K562 (cell line): Measurements from ENCODE around the gene CC2D1A. TPM values are rescaled to one million over a fixed set of nuclear protein-coding genes. Genes with fewer than 3 reads are reported as not detected.

Experiments
- CBX3 ChIP-seq, 2 experiments: IDR thresholded peaks; 1 replicate in 1 of 2; 2 replicates in 1 of 2; pipeline ENCODE4 v1.6.1; 2012; ENCODE audit warnings: inconsistent platforms in 2 of 2, low read length in 2 of 2, borderline replicate concordance in 1 of 2, control low read depth in 1 of 2
- POLR2H ChIP-seq: IDR thresholded peaks from 2 replicates; pipeline ENCODE4 v1.6.1; 2016; ENCODE audit warnings: missing genetic modification characterization, low read depth, mild to moderate bottlenecking, control low read depth, missing compliant biosample characterization, moderate library complexity
- PYGO2 ChIP-seq: fragments of 450-650 bp; IDR thresholded peaks from 2 replicates; pipeline ENCODE4 v1.6.1; 2016; ENCODE audit warnings: mild to moderate bottlenecking, missing genetic modification characterization, moderate library complexity, missing compliant biosample characterization
- SUPT5H ChIP-seq: fragments of 450-650 bp; IDR thresholded peaks from 2 replicates; pipeline ENCODE4 v1.6.1; 2016
- ZNF165 ChIP-seq: fragments of 250-450 bp; sonication (Bioruptor Pico); IDR thresholded peaks from 2 replicates; pipeline ENCODE4 v1.4.0; 2020; ENCODE audit warnings: borderline replicate concordance
- ZNF408 ChIP-seq: fragments of 250-450 bp; sonication (Bioruptor Pico); IDR thresholded peaks from 2 replicates; pipeline ENCODE4 v1.4.0; 2020; ENCODE audit warnings: low read depth, mild to moderate bottlenecking, moderate library complexity
- ZNF444 ChIP-seq: fragments of 250-450 bp; sonication (Bioruptor Pico); IDR thresholded peaks from 2 replicates; pipeline ENCODE4 v1.4.0; 2020; ENCODE audit warnings: mild to moderate bottlenecking, moderate library complexity
- polyA plus RNA-seq, 8 experiments: library from polyadenylated mRNA; depleted of rRNA in 4 of 8; stranded (reverse) in 5 of 8; unstranded in 3 of 8; fragments of >200 nt; fragmentation: Nextera tagmentation in 2 of 8; fragmentation: Illumina TruSeq in 1 of 8; extraction: Ambion mirVana in 2 of 8; extraction: Trizol in 1 of 8; gene quantifications; 2 replicates each; pipeline versions ENCODE4 v1.2.1 to v1.2.3, GENCODE V29; 2011 to 2014; ENCODE audit warnings: inconsistent platforms in 1 of 8, missing spikeins in 1 of 8
- total RNA-seq, 7 experiments: library from RNA; depleted of rRNA in 6 of 7; stranded (reverse); fragments of >200 nt in 6 of 7; fragmentation: Illumina TruSeq in 2 of 7; extraction: Trizol in 2 of 7; gene quantifications; 2 replicates each; pipeline versions ENCODE4 v1.2.1 to v1.2.3, GENCODE V29; 2011 to 2021; ENCODE audit warnings: low replicate concordance in 1 of 7
- TF ChIP-seq, protein P1 (sequence below): sonication (generic); formaldehyde crosslinking; IDR thresholded peaks from 2 replicates; pipeline ENCODE4 v1.8.1; 2023; ENCODE audit warnings: missing genetic modification reagents, mild to moderate bottlenecking, borderline replicate concordance
- TF ChIP-seq, protein P2 (sequence below), 2 experiments: fragments of 450-650 bp; conservative IDR thresholded peaks; 2 replicates each; pipeline ENCODE4 v1.6.1; 2017; ENCODE audit warnings: mild to moderate bottlenecking in 2 of 2, moderate library complexity in 2 of 2
- TF ChIP-seq, protein P3 (sequence below): sonication (generic); formaldehyde crosslinking; IDR thresholded peaks from 2 replicates; pipeline ENCODE4 v1.8.1; 2022; ENCODE audit warnings: missing genetic modification reagents
- TF ChIP-seq, protein P4 (sequence below), 2 experiments: fragments of 150-350 bp in 1 of 2; IDR thresholded peaks; 2 replicates each; pipeline ENCODE4 v1.6.1; 2012 to 2016; ENCODE audit warnings: low read depth in 2 of 2, low read length in 2 of 2, mild to moderate bottlenecking in 1 of 2, moderate library complexity in 1 of 2
- TF ChIP-seq, protein P5 (sequence below): fragments of 250-450 bp; sonication (Bioruptor Pico); IDR thresholded peaks from 2 replicates; pipeline ENCODE4 v1.5.1; 2021; ENCODE audit warnings: mild to moderate bottlenecking

The CC2D1A gene
- total and polyA plus RNA-seq, 9 of the 15 experiments (the other 6 are each of a cell fraction or from before 2014, with no cell fraction given): 0.32 to 31.0 (median 12.9) TPM

DNA sequence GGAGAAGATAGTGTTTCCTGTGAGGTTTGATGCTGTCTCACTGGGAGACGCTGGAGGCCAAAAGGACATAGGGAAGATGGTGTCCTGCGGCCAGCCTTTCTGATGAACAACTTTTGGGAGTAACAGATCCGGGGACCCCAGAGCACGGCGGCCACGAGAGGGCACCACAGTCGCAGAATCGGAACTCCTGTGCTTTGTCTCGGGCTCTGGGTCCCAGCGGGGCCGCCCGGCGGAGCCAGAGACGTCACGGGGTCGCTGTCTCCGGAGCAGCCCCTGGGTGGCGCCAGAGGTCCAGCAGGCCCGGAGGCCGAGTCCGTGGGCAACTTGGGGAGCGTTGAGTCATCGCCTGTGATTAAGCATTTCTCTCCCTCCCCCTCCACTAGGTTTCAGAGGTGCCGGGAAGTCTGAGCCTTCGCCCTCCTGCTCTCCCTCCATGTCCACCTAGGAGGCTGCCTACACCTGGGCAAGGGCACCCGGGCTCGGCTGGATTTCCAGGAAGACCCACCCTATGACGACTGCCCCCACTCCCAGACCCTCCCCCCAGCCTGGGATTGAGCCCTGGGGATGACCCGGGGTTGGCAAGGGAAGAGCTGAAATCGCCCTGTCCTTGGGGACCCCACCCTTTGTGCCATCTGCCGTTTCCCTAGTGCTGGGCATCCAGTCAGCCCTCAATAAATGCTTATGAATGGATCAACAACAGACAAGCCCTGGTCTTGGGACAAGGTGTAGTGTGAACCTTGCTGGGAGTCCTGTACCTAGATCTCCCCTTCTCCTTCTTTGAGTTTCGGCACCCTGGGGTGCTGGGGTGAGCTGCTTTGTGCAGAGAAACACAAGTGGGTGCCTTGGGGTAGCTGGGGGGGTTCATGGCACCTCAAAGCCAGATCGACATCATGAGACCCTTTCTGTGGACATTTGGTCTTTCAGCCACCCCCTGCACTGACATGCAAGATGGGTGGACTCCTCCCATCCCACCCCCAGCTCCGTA lies 25.6 kb upstream of the CC2D1A start (continued):
- TF ChIP-seq, protein P1, sequence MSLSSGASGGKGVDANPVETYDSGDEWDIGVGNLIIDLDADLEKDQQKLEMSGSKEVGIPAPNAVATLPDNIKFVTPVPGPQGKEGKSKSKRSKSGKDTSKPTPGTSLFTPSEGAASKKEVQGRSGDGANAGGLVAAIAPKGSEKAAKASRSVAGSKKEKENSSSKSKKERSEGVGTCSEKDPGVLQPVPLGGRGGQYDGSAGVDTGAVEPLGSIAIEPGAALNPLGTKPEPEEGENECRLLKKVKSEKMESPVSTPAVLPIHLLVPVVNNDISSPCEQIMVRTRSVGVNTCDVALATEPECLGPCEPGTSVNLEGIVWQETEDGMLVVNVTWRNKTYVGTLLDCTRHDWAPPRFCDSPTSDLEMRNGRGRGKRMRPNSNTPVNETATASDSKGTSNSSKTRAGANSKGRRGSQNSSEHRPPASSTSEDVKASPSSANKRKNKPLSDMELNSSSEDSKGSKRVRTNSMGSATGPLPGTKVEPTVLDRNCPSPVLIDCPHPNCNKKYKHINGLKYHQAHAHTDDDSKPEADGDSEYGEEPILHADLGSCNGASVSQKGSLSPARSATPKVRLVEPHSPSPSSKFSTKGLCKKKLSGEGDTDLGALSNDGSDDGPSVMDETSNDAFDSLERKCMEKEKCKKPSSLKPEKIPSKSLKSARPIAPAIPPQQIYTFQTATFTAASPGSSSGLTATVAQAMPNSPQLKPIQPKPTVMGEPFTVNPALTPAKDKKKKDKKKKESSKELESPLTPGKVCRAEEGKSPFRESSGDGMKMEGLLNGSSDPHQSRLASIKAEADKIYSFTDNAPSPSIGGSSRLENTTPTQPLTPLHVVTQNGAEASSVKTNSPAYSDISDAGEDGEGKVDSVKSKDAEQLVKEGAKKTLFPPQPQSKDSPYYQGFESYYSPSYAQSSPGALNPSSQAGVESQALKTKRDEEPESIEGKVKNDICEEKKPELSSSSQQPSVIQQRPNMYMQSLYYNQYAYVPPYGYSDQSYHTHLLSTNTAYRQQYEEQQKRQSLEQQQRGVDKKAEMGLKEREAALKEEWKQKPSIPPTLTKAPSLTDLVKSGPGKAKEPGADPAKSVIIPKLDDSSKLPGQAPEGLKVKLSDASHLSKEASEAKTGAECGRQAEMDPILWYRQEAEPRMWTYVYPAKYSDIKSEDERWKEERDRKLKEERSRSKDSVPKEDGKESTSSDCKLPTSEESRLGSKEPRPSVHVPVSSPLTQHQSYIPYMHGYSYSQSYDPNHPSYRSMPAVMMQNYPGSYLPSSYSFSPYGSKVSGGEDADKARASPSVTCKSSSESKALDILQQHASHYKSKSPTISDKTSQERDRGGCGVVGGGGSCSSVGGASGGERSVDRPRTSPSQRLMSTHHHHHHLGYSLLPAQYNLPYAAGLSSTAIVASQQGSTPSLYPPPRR (CRISPR knock-in tag): peak; percentile 73; the same call in 1 of the 2 replicates
- TF ChIP-seq POLR2H (tag) (no peak), ZNF444 (CRISPR knock-in tag) (no peak), ZNF408 (CRISPR knock-in tag) (no peak), ZNF165 (CRISPR knock-in tag) (no peak), CBX3 (IDR thresholded peaks at IDR 0.05; ENCODE audit: borderline replicate concordance in 1 of 2, low read length in 2 of 2) (peak in 1 of 2 experiments; percentile 51; a peak in 1 of 3 replicates), SUPT5H (peak; percentile 55; the same call in 1 of the 2 replicates), PYGO2 (no peak)
- TF ChIP-seq, protein P2, sequence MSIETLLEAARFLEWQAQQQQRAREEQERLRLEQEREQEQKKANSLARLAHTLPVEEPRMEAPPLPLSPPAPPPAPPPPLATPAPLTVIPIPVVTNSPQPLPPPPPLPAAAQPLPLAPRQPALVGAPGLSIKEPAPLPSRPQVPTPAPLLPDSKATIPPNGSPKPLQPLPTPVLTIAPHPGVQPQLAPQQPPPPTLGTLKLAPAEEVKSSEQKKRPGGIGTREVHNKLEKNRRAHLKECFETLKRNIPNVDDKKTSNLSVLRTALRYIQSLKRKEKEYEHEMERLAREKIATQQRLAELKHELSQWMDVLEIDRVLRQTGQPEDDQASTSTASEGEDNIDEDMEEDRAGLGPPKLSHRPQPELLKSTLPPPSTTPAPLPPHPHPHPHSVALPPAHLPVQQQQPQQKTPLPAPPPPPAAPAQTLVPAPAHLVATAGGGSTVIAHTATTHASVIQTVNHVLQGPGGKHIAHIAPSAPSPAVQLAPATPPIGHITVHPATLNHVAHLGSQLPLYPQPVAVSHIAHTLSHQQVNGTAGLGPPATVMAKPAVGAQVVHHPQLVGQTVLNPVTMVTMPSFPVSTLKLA (conservative IDR thresholded peaks at IDR 0.05): peak in 1 of 2 experiments; percentile 77; a peak in 2 of 4 replicates
- TF ChIP-seq, protein P3, sequence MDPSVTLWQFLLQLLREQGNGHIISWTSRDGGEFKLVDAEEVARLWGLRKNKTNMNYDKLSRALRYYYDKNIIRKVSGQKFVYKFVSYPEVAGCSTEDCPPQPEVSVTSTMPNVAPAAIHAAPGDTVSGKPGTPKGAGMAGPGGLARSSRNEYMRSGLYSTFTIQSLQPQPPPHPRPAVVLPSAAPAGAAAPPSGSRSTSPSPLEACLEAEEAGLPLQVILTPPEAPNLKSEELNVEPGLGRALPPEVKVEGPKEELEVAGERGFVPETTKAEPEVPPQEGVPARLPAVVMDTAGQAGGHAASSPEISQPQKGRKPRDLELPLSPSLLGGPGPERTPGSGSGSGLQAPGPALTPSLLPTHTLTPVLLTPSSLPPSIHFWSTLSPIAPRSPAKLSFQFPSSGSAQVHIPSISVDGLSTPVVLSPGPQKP: no peak
- TF ChIP-seq, protein P4, sequence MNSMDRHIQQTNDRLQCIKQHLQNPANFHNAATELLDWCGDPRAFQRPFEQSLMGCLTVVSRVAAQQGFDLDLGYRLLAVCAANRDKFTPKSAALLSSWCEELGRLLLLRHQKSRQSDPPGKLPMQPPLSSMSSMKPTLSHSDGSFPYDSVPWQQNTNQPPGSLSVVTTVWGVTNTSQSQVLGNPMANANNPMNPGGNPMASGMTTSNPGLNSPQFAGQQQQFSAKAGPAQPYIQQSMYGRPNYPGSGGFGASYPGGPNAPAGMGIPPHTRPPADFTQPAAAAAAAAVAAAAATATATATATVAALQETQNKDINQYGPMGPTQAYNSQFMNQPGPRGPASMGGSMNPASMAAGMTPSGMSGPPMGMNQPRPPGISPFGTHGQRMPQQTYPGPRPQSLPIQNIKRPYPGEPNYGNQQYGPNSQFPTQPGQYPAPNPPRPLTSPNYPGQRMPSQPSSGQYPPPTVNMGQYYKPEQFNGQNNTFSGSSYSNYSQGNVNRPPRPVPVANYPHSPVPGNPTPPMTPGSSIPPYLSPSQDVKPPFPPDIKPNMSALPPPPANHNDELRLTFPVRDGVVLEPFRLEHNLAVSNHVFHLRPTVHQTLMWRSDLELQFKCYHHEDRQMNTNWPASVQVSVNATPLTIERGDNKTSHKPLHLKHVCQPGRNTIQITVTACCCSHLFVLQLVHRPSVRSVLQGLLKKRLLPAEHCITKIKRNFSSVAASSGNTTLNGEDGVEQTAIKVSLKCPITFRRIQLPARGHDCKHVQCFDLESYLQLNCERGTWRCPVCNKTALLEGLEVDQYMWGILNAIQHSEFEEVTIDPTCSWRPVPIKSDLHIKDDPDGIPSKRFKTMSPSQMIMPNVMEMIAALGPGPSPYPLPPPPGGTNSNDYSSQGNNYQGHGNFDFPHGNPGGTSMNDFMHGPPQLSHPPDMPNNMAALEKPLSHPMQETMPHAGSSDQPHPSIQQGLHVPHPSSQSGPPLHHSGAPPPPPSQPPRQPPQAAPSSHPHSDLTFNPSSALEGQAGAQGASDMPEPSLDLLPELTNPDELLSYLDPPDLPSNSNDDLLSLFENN (IDR thresholded peaks at IDR 0.05; ENCODE audit: low read depth in 2 of 2, low read length in 2 of 2): 0 out of 4 replicates have a peak, but pooled peaks of 1 of the 2 experiments have one; percentile 60
- TF ChIP-seq, protein P5, sequence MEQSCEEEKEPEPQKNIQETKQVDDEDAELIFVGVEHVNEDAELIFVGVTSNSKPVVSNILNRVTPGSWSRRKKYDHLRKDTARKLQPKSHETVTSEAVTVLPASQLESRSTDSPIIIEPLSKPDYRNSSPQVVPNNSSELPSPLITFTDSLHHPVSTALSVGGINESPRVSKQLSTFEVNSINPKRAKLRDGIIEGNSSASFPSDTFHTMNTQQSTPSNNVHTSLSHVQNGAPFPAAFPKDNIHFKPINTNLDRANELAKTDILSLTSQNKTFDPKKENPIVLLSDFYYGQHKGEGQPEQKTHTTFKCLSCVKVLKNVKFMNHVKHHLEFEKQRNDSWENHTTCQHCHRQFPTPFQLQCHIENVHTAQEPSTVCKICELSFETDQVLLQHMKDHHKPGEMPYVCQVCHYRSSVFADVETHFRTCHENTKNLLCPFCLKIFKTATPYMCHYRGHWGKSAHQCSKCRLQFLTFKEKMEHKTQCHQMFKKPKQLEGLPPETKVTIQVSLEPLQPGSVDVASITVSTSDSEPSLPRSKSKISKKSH (CRISPR knock-in tag): no peak
